T follicular helper cell (primary cell): ENCODE data around the gene C1orf105.

Experiments used
- DNase-seq: peaks from one replicate; pipeline ENCODE4 v3.0.0-alpha.2; 2020; ENCODE audit warnings: low read depth

The C1orf105 gene

GRCh38 chr1:172397221-172397620, 23.3 kb upstream of the C1orf105 start:
- no peak for DNase-seq

- no peak for DNase-seq
Measured at GRCh38 chr1:172397633-172398032, 22.9 kb upstream of the C1orf105 start.

GRCh38 chr1:172398193-172398592, 22.3 kb upstream of the C1orf105 start:
- no peak for DNase-seq

GRCh38 chr1:172398970-172399755, 21.3 kb upstream of the C1orf105 start:
- no peak for DNase-seq

- DNase-seq: no peak
Measured at GRCh38 chr1:172399756-172400721, 20.4 kb upstream of the C1orf105 start.

GRCh38 chr1:172400722-172401105, 19.8 kb upstream of the C1orf105 start:
- DNase-seq: no peak

GRCh38 chr1:172401477-172401876, 19.0 kb upstream of the C1orf105 start:
- no peak for DNase-seq

GRCh38 chr1:172401892-172402291, 18.6 kb upstream of the C1orf105 start:
- no peak for DNase-seq

- no peak for DNase-seq
Measured at GRCh38 chr1:172402878-172403569, 17.5 kb upstream of the C1orf105 start.

GRCh38 chr1:172404121-172404520, 16.4 kb upstream of the C1orf105 start:
- DNase-seq: no peak

- DNase-seq: no peak
Measured at GRCh38 chr1:172405912-172406311, 14.6 kb upstream of the C1orf105 start.

- no peak for DNase-seq
Measured at GRCh38 chr1:172406968-172407367, 13.5 kb upstream of the C1orf105 start.

- DNase-seq: no peak
Measured at GRCh38 chr1:172408958-172409357, 11.5 kb upstream of the C1orf105 start.

- DNase-seq: no peak
Measured at GRCh38 chr1:172410027-172410426, 10.5 kb upstream of the C1orf105 start.

- DNase-seq: no peak
Measured at GRCh38 chr1:172411791-172412338, 8.6 kb upstream of the C1orf105 start.

GRCh38 chr1:172414331-172414730, 6.2 kb upstream of the C1orf105 start:
- DNase-seq: no peak

GRCh38 chr1:172416496-172417035, 3.9 kb upstream of the C1orf105 start:
- DNase-seq: no peak

- DNase-seq: no peak
Measured at GRCh38 chr1:172417557-172417956, 2.9 kb upstream of the C1orf105 start.

GRCh38 chr1:172421974-172422604, 1.6 kb downstream of the C1orf105 start:
- no peak for DNase-seq

- DNase-seq: no peak
Measured at GRCh38 chr1:172423336-172423735, 2.9 kb downstream of the C1orf105 start.

- DNase-seq: no peak
Measured at GRCh38 chr1:172425339-172425738, 4.9 kb downstream of the C1orf105 start.
